ENCODE measurements around the gene AGAP1. TPM values are rescaled to one million over a fixed set of nuclear protein-coding genes. Genes with fewer than 3 reads are reported as not detected.

The AGAP1 gene
- total RNA-seq, 1 donor: 12.3 TPM

GRCh38 chr2:236001166-236001828 is 507.5 kb downstream of the AGAP1 start:
- no peak for TF ChIP-seq CTCF (IDR thresholded peaks at IDR 0.05; ENCODE audit: insufficient read depth, low read length)

GRCh38 chr2:236001854-236002253 is 508.0 kb downstream of the AGAP1 start:
- no peak for DNase-seq (ENCODE audit: low read depth)
- TF ChIP-seq CTCF (IDR thresholded peaks at IDR 0.05; ENCODE audit: insufficient read depth, low read length): no peak
- H3K4me3 ChIP-seq (ENCODE audit: low read depth, low read length): no peak overlapping the region

More at GRCh38 chr2:236001166-236001828, 507.5 kb downstream of the AGAP1 start:
- no peak for DNase-seq (ENCODE audit: low read depth)
- H3K4me3 ChIP-seq (ENCODE audit: low read depth, low read length): no peak overlapping the region

GRCh38 chr2:236008006-236008405 is 514.2 kb downstream of the AGAP1 start:
- DNase-seq (ENCODE audit: low read depth): peak; percentile 28
- H3K4me3 ChIP-seq (ENCODE audit: low read depth, low read length): no peak overlapping the region
- TF ChIP-seq CTCF (IDR thresholded peaks at IDR 0.05; ENCODE audit: insufficient read depth, low read length): no peak

- TF ChIP-seq CTCF (IDR thresholded peaks at IDR 0.05; ENCODE audit: insufficient read depth, low read length): no peak
- no peak overlapping the region for H3K4me3 ChIP-seq (ENCODE audit: low read depth, low read length)
- no peak for DNase-seq (ENCODE audit: low read depth)
Observed at GRCh38 chr2:236008857-236009256, 515.0 kb downstream of the AGAP1 start.

GRCh38 chr2:236010920-236011685 is 517.3 kb downstream of the AGAP1 start:
- H3K4me3 ChIP-seq (ENCODE audit: low read depth, low read length): no peak overlapping the region
- TF ChIP-seq CTCF (IDR thresholded peaks at IDR 0.05; ENCODE audit: insufficient read depth, low read length): no peak
- no peak for DNase-seq (ENCODE audit: low read depth)

GRCh38 chr2:236012155-236012554 is 518.3 kb downstream of the AGAP1 start:
- no peak for DNase-seq (ENCODE audit: low read depth)
- no peak overlapping the region for H3K4me3 ChIP-seq (ENCODE audit: low read depth, low read length)
- TF ChIP-seq CTCF (IDR thresholded peaks at IDR 0.05; ENCODE audit: insufficient read depth, low read length): no peak
